NCI-H510A treated with DMSO at 0.1 percent for 48 hours (cell line): Measurements from ENCODE around the gene SRPX2.

ENCODE experiments used
- DNase-seq: peaks from one replicate; lab custom pipeline; 2025; lab: John Stamatoyannopoulos, UW

Gene SRPX2, protein sequence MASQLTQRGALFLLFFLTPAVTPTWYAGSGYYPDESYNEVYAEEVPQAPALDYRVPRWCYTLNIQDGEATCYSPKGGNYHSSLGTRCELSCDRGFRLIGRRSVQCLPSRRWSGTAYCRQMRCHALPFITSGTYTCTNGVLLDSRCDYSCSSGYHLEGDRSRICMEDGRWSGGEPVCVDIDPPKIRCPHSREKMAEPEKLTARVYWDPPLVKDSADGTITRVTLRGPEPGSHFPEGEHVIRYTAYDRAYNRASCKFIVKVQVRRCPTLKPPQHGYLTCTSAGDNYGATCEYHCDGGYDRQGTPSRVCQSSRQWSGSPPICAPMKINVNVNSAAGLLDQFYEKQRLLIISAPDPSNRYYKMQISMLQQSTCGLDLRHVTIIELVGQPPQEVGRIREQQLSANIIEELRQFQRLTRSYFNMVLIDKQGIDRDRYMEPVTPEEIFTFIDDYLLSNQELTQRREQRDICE

DNA sequence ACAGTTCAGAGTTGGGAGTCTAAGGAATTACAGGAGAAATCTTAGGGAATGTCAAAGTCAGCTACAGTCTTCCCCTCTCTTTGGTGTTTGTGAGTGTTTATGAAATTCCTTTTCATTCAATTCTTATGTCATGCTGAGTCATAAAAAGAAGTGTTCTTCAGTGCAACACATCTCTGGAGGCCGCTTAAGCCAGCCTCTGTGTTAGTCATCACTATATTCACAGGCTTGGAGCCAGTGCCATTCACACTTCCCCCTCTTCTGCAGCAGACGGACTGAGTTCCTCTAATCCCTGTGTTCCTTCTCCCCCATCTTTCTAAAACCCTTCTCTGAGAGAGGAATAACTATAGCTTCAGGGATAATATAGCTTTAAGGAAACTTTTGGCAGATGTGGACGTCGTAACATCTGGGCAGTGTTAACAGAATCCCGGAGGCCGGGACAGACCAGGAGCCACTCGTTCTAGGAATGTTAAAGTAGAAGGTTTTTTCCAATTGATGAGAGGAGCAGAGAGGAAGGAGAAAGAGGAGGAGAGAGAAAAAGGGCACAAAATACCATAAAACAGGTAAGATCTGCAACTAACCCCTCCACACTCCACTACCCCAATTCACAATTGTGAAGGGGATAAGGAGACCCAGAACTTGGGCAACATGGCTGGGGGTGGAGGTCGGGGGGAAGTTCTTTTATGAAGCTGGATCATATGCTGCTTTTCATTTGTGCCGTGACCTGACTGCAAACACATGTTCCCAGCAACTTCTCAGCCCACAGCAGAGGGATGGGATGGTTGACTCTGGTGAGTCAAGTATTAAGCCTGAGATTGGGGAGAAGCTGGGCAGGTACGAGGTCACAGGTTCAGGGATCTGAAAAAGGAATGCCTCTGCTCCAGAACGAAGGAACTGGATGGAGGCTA, at the start of gene SRPX2:
Gene SRPX2 (plus strand): TSS at position 244 of the 905 bp plus-strand sequence. CDS start 2,124 bp downstream, outside the sequence.
- DNase-seq = no peak

DNA sequence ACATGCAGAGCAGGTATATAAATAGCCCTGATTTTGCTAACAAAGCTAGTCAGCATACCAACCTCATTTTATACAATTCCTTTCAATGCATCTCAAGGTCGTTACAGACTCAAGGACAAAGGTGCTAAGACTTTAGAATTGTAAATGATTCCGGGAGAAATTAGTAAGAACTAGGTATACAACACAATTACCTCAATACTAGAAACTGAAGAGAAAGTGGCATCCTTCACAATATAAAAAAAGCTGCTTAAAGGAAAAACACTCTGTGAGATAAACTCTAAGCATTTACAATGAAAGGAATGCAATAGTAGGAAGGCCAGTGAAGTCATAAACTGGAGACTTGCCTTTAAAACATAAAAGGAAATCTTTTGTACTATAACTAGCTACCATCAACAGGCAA, 47.4 kb upstream of the SRPX2 start:
- DNase-seq = no peak

- DNase-seq = no peak
Observed at GRCh38 chrX:100599456-100599855, 44.5 kb upstream of the SRPX2 start.

GRCh38 chrX:100600340-100600739, 43.7 kb upstream of the SRPX2 start:
- DNase-seq = no peak

DNA sequence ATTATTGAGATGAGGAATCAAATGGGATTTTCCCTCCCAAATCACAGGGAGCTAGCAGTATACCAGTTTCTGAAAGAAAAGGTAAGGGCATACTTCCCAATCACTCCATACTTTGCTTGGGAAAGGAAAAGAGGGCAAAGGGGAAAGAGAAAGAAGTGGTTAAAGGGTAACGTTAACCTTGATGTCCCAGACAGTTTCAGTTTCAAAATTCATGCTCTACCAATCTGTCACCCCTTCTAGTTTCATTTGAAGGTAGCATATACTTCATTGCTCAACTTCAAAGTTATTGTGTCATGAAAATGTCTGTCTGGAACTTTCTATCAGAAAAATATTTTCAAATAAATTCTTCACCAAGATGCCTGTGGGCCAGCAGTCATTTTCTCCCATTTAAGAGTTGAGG, 43.2 kb upstream of the SRPX2 start:
- no peak for DNase-seq

DNA sequence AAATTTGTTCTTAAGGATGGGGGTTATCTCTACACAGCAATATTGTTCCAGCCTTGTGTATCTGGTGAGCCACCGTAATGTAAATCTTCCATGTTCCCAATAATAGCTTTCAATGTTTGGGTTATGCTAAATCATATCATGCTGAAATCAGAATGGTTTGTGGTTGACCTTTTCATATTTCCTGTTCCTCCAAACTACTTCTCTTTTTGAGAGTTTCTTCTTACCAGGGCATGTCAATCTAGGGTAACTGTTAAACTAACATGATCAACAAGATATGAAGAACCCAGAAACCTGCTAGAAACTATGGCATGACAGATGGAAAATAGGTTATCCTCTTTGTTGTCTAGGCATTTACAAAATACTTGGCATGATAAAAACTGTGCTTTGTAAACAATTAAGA, 37.2 kb upstream of the SRPX2 start:
- no peak for DNase-seq

- no peak for DNase-seq
Observed at GRCh38 chrX:100609591-100609990, 34.4 kb upstream of the SRPX2 start.

DNA sequence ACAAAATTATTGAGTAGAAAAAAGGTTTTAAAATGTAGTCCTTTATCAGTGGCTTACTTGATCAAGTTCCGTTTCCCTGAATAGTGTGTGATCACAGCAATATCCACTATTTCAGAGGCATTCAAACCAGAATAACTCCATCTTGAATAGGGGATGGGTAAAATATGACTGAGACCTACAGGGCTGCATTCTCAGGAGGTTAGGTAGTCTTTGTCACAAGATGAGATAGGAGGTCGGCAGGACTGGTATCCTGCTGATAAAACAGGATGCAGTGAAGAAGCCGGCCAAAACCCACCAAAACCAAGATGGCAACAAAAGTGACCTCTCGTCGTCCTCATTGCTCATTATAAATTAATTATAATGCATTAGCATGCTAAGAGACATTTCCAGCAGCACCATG, 32.0 kb upstream of the SRPX2 start:
- no peak for DNase-seq

- no peak for DNase-seq
Observed at GRCh38 chrX:100615005-100615404, 29.0 kb upstream of the SRPX2 start.

DNA sequence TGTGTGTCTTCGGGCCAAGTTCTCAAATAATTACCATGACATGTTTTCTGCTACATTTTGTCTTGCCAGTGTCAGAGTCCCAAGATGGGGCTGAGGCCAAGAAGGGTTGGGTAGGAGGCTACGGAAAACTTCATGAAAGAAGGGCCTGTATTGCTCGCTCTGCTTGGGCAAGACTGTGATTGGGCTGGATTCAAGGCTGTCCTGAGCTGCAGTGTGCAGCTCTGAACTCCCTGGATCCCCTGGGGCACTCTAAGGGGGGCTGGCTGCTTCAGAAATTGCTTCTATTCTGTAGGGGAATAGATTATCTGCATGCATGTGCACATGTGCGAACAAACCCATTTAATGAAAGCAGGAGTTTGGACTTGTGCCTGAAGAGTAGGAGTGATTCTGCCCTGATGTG, 21.0 kb upstream of the SRPX2 start:
- DNase-seq = no peak

DNA sequence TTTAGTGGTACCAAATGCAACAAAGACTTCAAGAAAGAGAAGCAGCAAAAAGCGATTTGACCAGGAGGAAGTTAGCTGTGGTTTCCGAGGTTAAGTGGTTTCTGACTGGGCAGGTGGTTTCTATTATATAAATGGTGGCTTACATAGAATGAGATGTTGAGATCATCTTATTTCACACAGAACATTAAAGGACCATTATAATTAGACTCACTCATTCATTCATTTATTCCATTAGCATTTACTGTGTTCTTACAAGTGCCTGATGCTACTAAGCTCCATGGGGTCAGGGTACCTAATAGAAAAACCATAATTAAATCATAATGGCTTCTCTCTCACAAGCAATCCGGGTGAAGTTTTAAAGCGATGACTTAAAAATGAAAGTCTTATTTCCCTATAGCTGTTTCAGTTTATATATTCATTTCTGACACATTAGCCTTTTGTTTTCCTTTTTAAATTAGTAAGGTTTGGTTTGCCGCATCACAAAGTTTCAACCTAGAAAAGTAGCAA, 18.0 kb upstream of the SRPX2 start:
- no peak for DNase-seq

DNA sequence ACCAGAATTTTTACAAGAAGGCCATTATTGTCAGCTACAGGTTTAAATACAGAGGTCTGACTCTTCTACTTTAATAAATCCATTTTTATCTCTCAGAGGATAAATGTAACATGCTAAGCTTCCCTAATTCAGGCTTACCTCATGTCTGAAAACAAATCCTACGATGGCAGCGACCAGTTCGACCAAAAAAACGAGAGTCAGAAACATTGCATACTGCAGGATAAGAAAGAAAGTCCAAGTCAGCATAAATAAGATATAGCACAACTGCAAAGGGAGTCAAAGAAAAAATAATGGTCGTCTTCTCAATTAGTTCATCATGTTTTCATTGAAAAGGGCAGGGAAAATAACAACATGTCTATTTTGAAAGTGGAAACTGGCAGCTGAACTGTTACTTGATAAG, 9.0 kb upstream of the SRPX2 start:
- DNase-seq = no peak

DNA sequence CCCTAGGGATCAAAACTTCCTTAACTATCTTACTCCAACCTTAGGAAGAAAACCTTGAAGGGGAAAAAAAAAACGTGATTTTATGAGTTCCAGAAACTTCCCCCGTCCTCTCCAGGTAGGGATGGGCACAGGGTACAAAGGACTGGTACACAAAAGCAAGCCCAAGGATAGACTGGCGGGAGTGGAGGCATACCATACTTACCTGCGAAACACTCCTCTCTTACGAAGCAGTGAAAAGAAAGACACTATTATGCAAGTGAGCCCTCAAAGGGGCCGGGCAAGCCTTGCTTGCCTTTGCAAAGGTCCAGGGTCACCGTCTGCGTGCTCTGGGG, 8.0 kb upstream of the SRPX2 start:
- peak; percentile 19 for DNase-seq

DNA sequence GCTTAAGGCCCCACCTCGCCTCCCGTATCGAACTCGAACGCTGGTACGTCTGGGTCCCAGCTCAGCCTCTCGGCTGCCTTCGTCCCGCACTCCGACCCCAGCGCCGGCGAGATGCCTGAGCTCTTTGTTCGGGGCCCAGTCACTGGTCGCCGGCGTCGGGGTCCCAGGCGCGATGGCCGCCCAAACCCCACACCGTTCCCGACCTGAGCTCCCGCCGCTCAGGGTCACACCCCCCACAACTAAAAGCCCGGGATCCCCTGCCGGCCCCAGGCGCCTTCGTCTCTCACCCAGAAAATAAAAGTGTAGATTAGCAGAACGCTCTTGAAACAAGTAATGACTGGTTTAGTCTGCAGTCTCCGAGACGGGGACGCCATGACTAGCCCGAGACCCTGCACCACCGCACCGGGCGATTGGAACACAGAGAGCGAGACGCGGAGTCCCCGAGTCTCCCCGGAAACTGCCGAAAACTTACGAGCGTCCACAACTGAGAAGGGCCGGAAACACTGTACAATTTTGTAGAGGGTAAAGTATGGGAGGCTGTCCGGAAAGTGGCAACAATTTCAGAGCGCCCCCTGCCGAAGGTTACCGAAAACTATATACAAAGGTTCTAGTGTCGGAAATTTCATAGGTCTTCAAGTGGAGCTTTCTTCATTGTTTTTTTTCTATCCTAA, 7.5 kb upstream of the SRPX2 start, which contains the start of gene TSPAN6:
Gene TSPAN6 (minus strand): TSS at position 486 of the 671 bp plus-strand sequence. CDS start 112 bp downstream, at position 374.
- DNase-seq = peak; percentile 90

- no peak for DNase-seq
Observed at GRCh38 chrX:100642290-100642689, 1.7 kb upstream of the SRPX2 start.

DNA sequence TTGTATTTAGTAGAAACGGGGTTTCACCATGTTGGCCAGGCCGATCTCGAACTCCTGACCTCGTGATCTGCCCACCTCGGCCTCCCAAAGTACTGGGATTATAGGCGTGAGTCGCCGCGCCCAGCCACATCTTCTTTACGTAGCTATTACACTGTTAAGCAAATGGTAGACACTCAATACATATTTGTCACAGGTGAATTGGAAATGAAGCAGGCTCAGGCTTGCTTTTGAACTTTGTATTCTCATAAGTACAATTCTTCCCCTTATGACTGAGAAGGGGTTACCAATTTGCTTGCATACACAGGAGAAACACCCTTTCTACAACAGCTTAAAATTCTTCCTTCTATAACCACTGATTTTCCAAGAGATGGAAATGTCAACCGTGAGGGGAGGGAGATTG, 787 bp upstream of the SRPX2 start:
- no peak for DNase-seq

DNA sequence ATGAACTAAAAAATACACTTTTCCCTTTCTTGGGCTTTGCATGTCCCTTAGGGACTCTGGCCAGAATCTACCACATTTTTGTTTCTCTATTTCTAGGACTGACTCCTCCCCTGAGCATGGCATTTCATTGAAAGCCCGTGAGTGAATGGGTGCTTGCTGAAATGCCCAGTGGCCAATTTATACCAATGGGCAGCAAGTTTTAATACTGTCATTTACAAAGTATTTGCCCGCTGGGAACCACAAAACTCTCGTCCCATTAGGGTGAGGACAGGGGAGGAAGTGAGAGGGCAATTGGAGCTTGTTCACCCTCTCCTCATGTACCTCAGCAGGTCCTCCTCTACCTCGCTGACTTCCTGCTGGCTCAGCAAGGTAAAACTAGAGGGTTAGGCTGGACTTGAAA, 1.1 kb downstream of the SRPX2 start:
- DNase-seq = no peak

DNA sequence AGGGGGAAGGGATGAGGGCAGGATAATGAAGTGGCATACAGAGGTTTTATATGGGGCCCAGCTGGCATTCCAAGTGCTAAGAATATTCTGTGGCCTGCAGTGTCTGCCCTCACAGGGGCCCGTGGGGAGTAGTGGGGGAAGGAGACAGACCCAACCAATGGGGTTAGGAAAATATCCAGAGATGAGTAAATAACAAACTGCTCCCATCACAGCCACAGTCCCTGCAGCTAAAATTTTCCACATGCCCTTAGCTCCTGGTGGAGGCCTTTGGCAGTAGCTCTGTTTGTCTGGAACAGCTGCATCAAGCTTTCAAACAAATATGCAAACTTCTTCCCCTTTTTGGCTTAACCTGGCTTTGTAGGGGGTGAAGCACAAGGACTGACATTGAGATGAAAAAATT, 3.1 kb downstream of the SRPX2 start:
- DNase-seq = no peak

- DNase-seq = no peak
Observed at GRCh38 chrX:100647739-100648138, 3.7 kb downstream of the SRPX2 start.

GRCh38 chrX:100648458-100649417, 4.7 kb downstream of the SRPX2 start:
- DNase-seq = no peak
